Astrocyte (in vitro differentiated cells and primary cell): ENCODE measurements around the gene CLDN15.

Experiments used
- EZH2 ChIP-seq: IDR thresholded peaks from 2 replicates; pipeline ENCODE4 v1.6.1; 2012; ENCODE audit warnings: mild to moderate bottlenecking, low read length, inconsistent platforms; ENCODE audit not compliant: insufficient read depth
- TF ChIP-seq, protein P1 (sequence below): IDR thresholded peaks from 2 replicates; pipeline ENCODE4 v1.5.1; 2011; ENCODE audit warnings: low read depth, mild to moderate bottlenecking, inconsistent platforms, low read length, moderate library complexity; ENCODE audit not compliant: insufficient read depth

DNA sequence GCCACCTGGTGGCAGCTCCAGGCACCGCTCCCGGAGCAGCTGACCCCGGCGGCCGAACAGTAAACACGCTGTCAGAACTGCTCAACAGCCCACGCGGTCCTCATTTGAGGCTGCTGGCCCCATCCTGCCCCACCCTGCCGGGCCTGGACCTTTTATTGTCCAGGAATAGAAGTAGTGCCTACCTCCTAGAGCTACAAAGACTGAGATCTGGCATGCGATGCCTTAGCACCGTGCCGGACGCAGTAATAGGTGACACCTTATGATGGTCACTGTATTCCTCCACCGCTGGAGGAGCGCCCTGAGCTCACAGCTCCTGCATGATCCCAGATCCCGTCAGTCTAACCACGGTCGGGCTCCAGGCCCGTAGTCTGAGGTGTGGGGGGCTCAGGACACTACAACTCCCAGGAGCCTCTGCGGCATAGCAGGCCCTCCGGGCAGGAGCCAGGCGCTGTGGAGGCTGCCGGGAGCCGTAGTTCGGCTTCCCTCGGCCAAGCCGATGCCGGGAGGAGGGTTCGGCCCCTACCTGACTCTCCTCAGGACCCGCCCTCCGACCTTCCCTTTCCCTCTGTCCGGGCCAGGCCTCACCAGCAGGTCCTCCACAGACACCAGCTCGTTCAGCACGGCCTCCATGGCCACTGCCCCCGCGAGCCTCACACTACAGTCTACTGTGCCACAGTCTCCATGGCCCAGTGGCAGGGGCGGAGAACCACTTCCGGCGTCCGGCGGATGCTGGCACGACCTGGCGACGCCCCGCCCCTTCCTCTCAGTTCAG lies 7.0 kb upstream of the CLDN15 start, which contains the start of gene FIS1:
- TF ChIP-seq, protein P1, sequence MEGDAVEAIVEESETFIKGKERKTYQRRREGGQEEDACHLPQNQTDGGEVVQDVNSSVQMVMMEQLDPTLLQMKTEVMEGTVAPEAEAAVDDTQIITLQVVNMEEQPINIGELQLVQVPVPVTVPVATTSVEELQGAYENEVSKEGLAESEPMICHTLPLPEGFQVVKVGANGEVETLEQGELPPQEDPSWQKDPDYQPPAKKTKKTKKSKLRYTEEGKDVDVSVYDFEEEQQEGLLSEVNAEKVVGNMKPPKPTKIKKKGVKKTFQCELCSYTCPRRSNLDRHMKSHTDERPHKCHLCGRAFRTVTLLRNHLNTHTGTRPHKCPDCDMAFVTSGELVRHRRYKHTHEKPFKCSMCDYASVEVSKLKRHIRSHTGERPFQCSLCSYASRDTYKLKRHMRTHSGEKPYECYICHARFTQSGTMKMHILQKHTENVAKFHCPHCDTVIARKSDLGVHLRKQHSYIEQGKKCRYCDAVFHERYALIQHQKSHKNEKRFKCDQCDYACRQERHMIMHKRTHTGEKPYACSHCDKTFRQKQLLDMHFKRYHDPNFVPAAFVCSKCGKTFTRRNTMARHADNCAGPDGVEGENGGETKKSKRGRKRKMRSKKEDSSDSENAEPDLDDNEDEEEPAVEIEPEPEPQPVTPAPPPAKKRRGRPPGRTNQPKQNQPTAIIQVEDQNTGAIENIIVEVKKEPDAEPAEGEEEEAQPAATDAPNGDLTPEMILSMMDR = no peak
- no peak for TF ChIP-seq EZH2
